CD14-positive monocyte (primary cell): Measurements from ENCODE around the gene TMEM151A. TPM values are rescaled to one million over a fixed set of nuclear protein-coding genes. Genes with fewer than 3 reads are reported as not detected.

Experiments used
- DNase-seq, 3 donors: peaks; one replicate each; pipeline ENCODE4 v3.0.0-alpha.2; 2011 to 2022
- H2AFZ ChIP-seq: 2 replicates; pipeline ENCODE4 v1.6.0; 2012; ENCODE audit warnings: mild to moderate bottlenecking, low read depth, low read length, inconsistent platforms; ENCODE audit not compliant: insufficient read depth, poor library complexity, severe bottlenecking
- H3K27ac ChIP-seq, 2 donors: 1 replicate in 1 of 2; 2 replicates in 1 of 2; pipeline ENCODE4 v1.5.1; 2012 to 2013; ENCODE audit warnings: low read length in 2 of 2, control low read depth in 1 of 2, inconsistent platforms in 1 of 2, low read depth in 1 of 2, mild to moderate bottlenecking in 1 of 2
- H3K27me3 ChIP-seq, 2 donors: one replicate each; pipeline versions ENCODE4 v1.6.0 to v1.6.1; 2011 to 2013; ENCODE audit warnings: low read length in 2 of 2; ENCODE audit not compliant: control insufficient read depth in 2 of 2, insufficient read depth in 2 of 2
- H3K36me3 ChIP-seq, 2 donors: replicated peaks in 1 of 2; 1 replicate in 1 of 2; 2 replicates in 1 of 2; pipeline versions ENCODE4 v1.5.1 to v1.6.1; 2012 to 2013; ENCODE audit warnings: low read length in 2 of 2, control low read depth in 1 of 2, inconsistent platforms in 1 of 2, mild to moderate bottlenecking in 1 of 2; ENCODE audit not compliant: insufficient read depth in 2 of 2, control insufficient read depth in 1 of 2
- H3K4me1 ChIP-seq, 2 donors: 1 replicate in 1 of 2; 2 replicates in 1 of 2; pipeline versions ENCODE4 v1.5.1 to v1.6.1; 2012 to 2013; ENCODE audit warnings: low read length in 2 of 2, control low read depth in 1 of 2, inconsistent platforms in 1 of 2, mild to moderate bottlenecking in 1 of 2, moderate library complexity in 1 of 2; ENCODE audit not compliant: insufficient read depth in 2 of 2, control insufficient read depth in 1 of 2
- H3K4me2 ChIP-seq: replicated peaks from 2 replicates; pipeline ENCODE3; 2012; ENCODE audit warnings: low read length, moderate library complexity, mild to moderate bottlenecking; ENCODE audit not compliant: poor library complexity, severe bottlenecking; ENCODE audit errors: extremely low read depth
- H3K4me3 ChIP-seq, 3 experiments: fragments of 200-600 bp in 1 of 3; sonication (generic) in 1 of 3; replicated peaks in 1 of 3; 1 replicate in 2 of 3; 2 replicates in 1 of 3; pipeline ENCODE4 v1.5.1; 2011 to 2013; ENCODE audit warnings: low read length in 3 of 3, mild to moderate bottlenecking in 3 of 3, control low read depth in 2 of 3, low read depth in 2 of 3, inconsistent platforms in 1 of 3, moderate library complexity in 1 of 3
- H3K79me2 ChIP-seq: 2 replicates; pipeline ENCODE4 v1.6.0; 2012; ENCODE audit warnings: mild to moderate bottlenecking, control low read depth, inconsistent platforms, low read length, moderate library complexity; ENCODE audit not compliant: insufficient read depth
- H3K9ac ChIP-seq: 2 replicates; pipeline ENCODE4 v1.6.0; 2017; ENCODE audit warnings: low read length, mild to moderate bottlenecking; ENCODE audit not compliant: insufficient read depth, poor library complexity, severe bottlenecking
- H3K9me3 ChIP-seq, 2 donors: replicated peaks in 1 of 2; 1 replicate in 1 of 2; 2 replicates in 1 of 2; pipeline versions ENCODE4 v1.5.1 to v1.6.1; 2012 to 2013; ENCODE audit warnings: low read length in 2 of 2, control low read depth in 1 of 2; ENCODE audit not compliant: control insufficient read depth in 1 of 2, insufficient read depth in 1 of 2
- H4K20me1 ChIP-seq: 2 replicates; pipeline ENCODE4 v1.6.0; 2012; ENCODE audit warnings: mild to moderate bottlenecking, low read length, control low read depth, moderate library complexity; ENCODE audit not compliant: insufficient read depth
- H3K27ac Mint-ChIP-seq, 7 donors: one replicate each; pipeline ENCODE4 v1.8.0; 2020; ENCODE audit warnings: mild to moderate bottlenecking in 7 of 7, mixed read lengths in 7 of 7, moderate library complexity in 6 of 7, inconsistent platforms in 2 of 7
- H3K27me3 Mint-ChIP-seq, 3 donors: one replicate each; pipeline ENCODE4 v1.8.0; 2021 to 2022; ENCODE audit warnings: low read depth in 3 of 3, mild to moderate bottlenecking in 3 of 3, mixed read lengths in 3 of 3, moderate library complexity in 3 of 3, inconsistent platforms in 1 of 3
- H3K36me3 Mint-ChIP-seq, 2 donors: one replicate each; pipeline ENCODE4 v1.8.0; 2020; ENCODE audit warnings: mixed read lengths in 2 of 2, inconsistent platforms in 1 of 2, mild to moderate bottlenecking in 1 of 2
- H3K4me1 Mint-ChIP-seq: one replicate; pipeline ENCODE4 v1.8.0; 2020; ENCODE audit warnings: mild to moderate bottlenecking, mixed read lengths
- H3K4me3 Mint-ChIP-seq, 2 donors: one replicate each; pipeline ENCODE4 v1.8.0; 2020; ENCODE audit warnings: mild to moderate bottlenecking in 2 of 2, mixed read lengths in 2 of 2, moderate library complexity in 1 of 2
- H3K9me3 Mint-ChIP-seq, 7 donors: one replicate each; pipeline ENCODE4 v1.8.0; 2020 to 2022; ENCODE audit warnings: mixed read lengths in 7 of 7, mild to moderate bottlenecking in 6 of 7, moderate library complexity in 6 of 7, inconsistent platforms in 2 of 7
- WGBS: methylation state at CpG from one replicate; pipeline ENCODE4 v1.1.5; 2013; ENCODE audit warnings: missing lambda C conversion rate; ENCODE audit not compliant: insufficient coverage; 5-methylcytosine and 5-hydroxymethylcytosine counted together
- intact Hi-C, 2 donors: fragments of 100-400 bp; cut with micrococcal nuclease; formaldehyde crosslinking; loops; one replicate each; pipeline versions ENCODE4 v1.15.0 to v1.15.1; 2023
- polyA plus RNA-seq, 3 donors: library from polyadenylated mRNA; depleted of rRNA in 1 of 3; unstranded in 2 of 3; stranded (reverse) in 1 of 3; fragments of 300-500 nt in 2 of 3; fragments of >200 nt in 1 of 3; fragmentation: Illumina TruSeq in 2 of 3; gene quantifications; 1 replicate in 2 of 3; 2 replicates in 1 of 3; pipeline ENCODE4 v1.2.3, GENCODE V29; 2012 to 2021
- TF ChIP-seq, protein P1 (sequence below): fragments of 200-600 bp; IDR thresholded peaks from one replicate; pipeline ENCODE4 v1.8.0; 2022; ENCODE audit warnings: antibody characterized with exemption, mild to moderate bottlenecking

The TMEM151A gene
- polyA plus RNA-seq, 3 donors: not detected

DNA sequence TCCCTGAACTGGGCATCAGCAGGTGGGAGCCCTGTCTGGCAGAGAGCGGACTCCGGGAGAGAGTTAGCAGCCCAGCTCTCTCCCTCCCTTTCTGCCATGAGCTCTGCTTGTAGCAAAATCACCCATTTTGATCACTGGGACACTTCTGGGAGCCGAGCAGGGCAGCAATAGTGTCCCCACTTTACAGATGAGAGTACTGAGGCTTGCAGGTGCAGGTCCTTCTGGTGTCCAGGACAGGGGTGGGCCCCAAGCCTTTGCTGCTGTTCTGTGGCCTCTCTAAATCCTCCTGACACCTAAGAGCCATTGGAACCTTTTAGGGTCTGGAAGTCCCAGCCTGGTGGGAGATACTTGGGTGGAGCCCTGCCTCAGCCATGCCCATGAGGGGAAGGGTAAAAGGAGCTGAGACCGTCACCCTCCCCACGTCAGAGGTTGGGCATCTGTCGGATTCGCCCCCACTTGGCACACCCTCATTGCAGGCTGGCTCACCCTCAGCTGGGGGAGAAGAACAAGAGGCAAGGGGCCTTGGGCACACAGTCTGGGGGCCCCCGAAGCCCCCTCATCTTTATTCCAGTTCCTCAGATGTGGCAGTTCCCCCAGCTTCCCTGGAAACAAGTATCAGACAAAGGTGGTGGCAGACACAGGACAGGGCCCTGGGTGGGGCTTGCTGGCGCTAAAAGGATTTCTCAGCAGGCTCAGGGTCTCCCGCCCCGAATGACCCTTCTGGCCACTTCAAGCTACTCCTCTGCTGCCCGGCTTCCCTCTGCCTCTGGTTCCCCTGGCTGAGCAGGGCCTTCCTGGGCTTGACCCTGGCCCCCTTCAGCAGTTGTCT lies 40.1 kb downstream of the TMEM151A start:
- intact Hi-C loops: no loop called here
- peaks cover 25 to 32% of the 10 kb centered on the region in 2 donors for H3K36me3 ChIP-seq
- no peaks in the 10 kb centered on the region for H3K9me3 ChIP-seq
- H3K79me2 ChIP-seq: peaks cover 13% of the 10 kb centered on the region
- no peak overlapping the region for H2AFZ ChIP-seq
- peaks cover 29% of the 10 kb centered on the region for H4K20me1 ChIP-seq
- H3K4me1 Mint-ChIP-seq: peaks cover 34% of the 10 kb centered on the region
- DNase-seq: no peak
- no peaks in the 10 kb centered on the region for H3K27me3 ChIP-seq
- no peaks in the 10 kb centered on the region for H3K9me3 Mint-ChIP-seq
- no peak overlapping the region for H3K4me3 ChIP-seq
- H3K27ac Mint-ChIP-seq: peak overlapping the region in 1 of 7 donors; percentile 46
- no peak overlapping the region for H3K27ac ChIP-seq
- peaks cover 0 to 3% (median 0%) of the 10 kb centered on the region in 3 donors for H3K27me3 Mint-ChIP-seq
- peaks cover 29 to 34% of the 10 kb centered on the region in 2 donors for H3K4me1 ChIP-seq
- 96% methylated on average over 8 of the region's 12 CpGs for WGBS
- H3K4me3 Mint-ChIP-seq: no peak overlapping the region
- TF ChIP-seq, protein P1, sequence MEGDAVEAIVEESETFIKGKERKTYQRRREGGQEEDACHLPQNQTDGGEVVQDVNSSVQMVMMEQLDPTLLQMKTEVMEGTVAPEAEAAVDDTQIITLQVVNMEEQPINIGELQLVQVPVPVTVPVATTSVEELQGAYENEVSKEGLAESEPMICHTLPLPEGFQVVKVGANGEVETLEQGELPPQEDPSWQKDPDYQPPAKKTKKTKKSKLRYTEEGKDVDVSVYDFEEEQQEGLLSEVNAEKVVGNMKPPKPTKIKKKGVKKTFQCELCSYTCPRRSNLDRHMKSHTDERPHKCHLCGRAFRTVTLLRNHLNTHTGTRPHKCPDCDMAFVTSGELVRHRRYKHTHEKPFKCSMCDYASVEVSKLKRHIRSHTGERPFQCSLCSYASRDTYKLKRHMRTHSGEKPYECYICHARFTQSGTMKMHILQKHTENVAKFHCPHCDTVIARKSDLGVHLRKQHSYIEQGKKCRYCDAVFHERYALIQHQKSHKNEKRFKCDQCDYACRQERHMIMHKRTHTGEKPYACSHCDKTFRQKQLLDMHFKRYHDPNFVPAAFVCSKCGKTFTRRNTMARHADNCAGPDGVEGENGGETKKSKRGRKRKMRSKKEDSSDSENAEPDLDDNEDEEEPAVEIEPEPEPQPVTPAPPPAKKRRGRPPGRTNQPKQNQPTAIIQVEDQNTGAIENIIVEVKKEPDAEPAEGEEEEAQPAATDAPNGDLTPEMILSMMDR: no peak
- no peak overlapping the region for H3K9ac ChIP-seq
- peaks cover 22 to 29% of the 10 kb centered on the region in 2 donors for H3K36me3 Mint-ChIP-seq
- no peak overlapping the region for H3K4me2 ChIP-seq

DNA sequence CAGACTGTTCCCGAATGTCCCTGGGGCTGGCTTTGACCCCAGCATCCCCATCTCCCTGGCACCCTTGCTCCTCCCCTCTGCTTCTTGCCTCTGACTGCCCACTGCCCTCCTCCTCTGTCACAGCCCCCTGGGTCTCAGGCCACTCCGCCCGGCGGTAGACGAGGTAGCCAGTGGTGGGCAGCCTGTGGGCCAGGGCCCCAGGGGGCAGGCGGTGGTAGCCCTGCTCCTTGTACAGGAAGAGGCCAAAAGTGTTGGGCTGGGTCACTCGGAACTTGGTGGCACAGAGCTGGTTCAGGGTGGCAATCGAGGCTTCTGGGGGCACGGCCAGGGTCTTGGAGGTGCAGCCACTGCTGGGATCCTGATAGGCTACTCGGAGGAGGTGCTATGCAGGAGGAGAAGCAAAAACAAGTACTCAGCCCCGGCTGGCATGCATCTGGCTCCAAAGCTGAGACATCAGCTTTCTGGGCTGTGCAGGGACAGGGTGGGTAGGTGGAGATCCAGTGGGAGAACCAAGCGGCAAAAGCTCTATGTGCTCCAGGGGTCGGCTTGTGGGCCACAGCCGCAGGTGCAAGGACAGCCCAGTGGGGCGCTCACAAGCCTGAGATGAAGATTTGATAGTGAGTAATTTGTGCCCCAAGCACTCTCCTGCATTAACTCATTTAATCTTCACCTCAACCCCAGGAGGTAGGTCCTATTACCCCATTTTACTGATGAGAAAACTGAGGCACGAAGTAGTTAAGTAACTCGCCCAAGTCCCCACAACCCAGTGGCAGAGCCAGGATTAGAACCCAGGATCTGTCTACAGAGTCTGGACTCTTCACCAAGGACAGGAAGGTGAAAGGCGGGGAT lies 40.9 kb downstream of the TMEM151A start:
- DNase-seq: no peak
- peak overlapping the region in 2 of 7 donors; percentile 46 to 50 for H3K27ac Mint-ChIP-seq

More for the DNA sequence above, 40.9 kb downstream of the TMEM151A start:
- no peak overlapping the region for H3K4me3 ChIP-seq
- H3K4me3 Mint-ChIP-seq: no peak overlapping the region
- H3K4me1 Mint-ChIP-seq: peaks cover 41% of the 10 kb centered on the region
- no peak overlapping the region for H3K27ac ChIP-seq
- H3K4me1 ChIP-seq: peaks cover 33 to 41% of the 10 kb centered on the region in 2 donors
- H3K9ac ChIP-seq: no peak overlapping the region
- TF ChIP-seq, protein P1: no peak
- no peak overlapping the region for H3K4me2 ChIP-seq
- H3K27me3 Mint-ChIP-seq: peaks cover 0 to 3% (median 0%) of the 10 kb centered on the region in 3 donors
- intact Hi-C loops: no loop called here
- no peaks in the 10 kb centered on the region for H3K9me3 Mint-ChIP-seq
- H3K36me3 ChIP-seq: peaks cover 30 to 39% of the 10 kb centered on the region in 2 donors
- peaks cover 27 to 38% of the 10 kb centered on the region in 2 donors for H3K36me3 Mint-ChIP-seq
- H2AFZ ChIP-seq: no peak overlapping the region
- H3K27me3 ChIP-seq: no peaks in the 10 kb centered on the region
- WGBS: 93% methylated on average over 13 of the region's 18 CpGs
- peaks cover 13% of the 10 kb centered on the region for H3K79me2 ChIP-seq
- H3K9me3 ChIP-seq: no peaks in the 10 kb centered on the region
- peaks cover 33% of the 10 kb centered on the region for H4K20me1 ChIP-seq
